CD14-positive monocyte (primary cell): Measurements from ENCODE around the gene SNX13. TPM values are rescaled to one million over a fixed set of nuclear protein-coding genes. Genes with fewer than 3 reads are reported as not detected.

Experiments
- DNase-seq, 3 donors: peaks; one replicate each; pipeline ENCODE4 v3.0.0-alpha.2; 2011 to 2022
- H2AFZ ChIP-seq: 2 replicates; pipeline ENCODE4 v1.6.0; 2012; ENCODE audit warnings: mild to moderate bottlenecking, low read depth, low read length, inconsistent platforms; ENCODE audit not compliant: insufficient read depth, poor library complexity, severe bottlenecking
- H3K27ac ChIP-seq, 2 donors: 1 replicate in 1 of 2; 2 replicates in 1 of 2; pipeline ENCODE4 v1.5.1; 2012 to 2013; ENCODE audit warnings: low read length in 2 of 2, control low read depth in 1 of 2, inconsistent platforms in 1 of 2, low read depth in 1 of 2, mild to moderate bottlenecking in 1 of 2
- H3K27me3 ChIP-seq, 2 donors: one replicate each; pipeline versions ENCODE4 v1.6.0 to v1.6.1; 2011 to 2013; ENCODE audit warnings: low read length in 2 of 2; ENCODE audit not compliant: control insufficient read depth in 2 of 2, insufficient read depth in 2 of 2
- H3K36me3 ChIP-seq, 2 donors: replicated peaks in 1 of 2; 1 replicate in 1 of 2; 2 replicates in 1 of 2; pipeline versions ENCODE4 v1.5.1 to v1.6.1; 2012 to 2013; ENCODE audit warnings: low read length in 2 of 2, control low read depth in 1 of 2, inconsistent platforms in 1 of 2, mild to moderate bottlenecking in 1 of 2; ENCODE audit not compliant: insufficient read depth in 2 of 2, control insufficient read depth in 1 of 2
- H3K4me1 ChIP-seq, 2 donors: 1 replicate in 1 of 2; 2 replicates in 1 of 2; pipeline versions ENCODE4 v1.5.1 to v1.6.1; 2012 to 2013; ENCODE audit warnings: low read length in 2 of 2, control low read depth in 1 of 2, inconsistent platforms in 1 of 2, mild to moderate bottlenecking in 1 of 2, moderate library complexity in 1 of 2; ENCODE audit not compliant: insufficient read depth in 2 of 2, control insufficient read depth in 1 of 2
- H3K4me2 ChIP-seq: replicated peaks from 2 replicates; pipeline ENCODE3; 2012; ENCODE audit warnings: low read length, moderate library complexity, mild to moderate bottlenecking; ENCODE audit not compliant: poor library complexity, severe bottlenecking; ENCODE audit errors: extremely low read depth
- H3K4me3 ChIP-seq, 3 experiments: fragments of 200-600 bp in 1 of 3; sonication (generic) in 1 of 3; replicated peaks in 1 of 3; 1 replicate in 2 of 3; 2 replicates in 1 of 3; pipeline ENCODE4 v1.5.1; 2011 to 2013; ENCODE audit warnings: low read length in 3 of 3, mild to moderate bottlenecking in 3 of 3, control low read depth in 2 of 3, low read depth in 2 of 3, inconsistent platforms in 1 of 3, moderate library complexity in 1 of 3
- H3K79me2 ChIP-seq: 2 replicates; pipeline ENCODE4 v1.6.0; 2012; ENCODE audit warnings: mild to moderate bottlenecking, control low read depth, inconsistent platforms, low read length, moderate library complexity; ENCODE audit not compliant: insufficient read depth
- H3K9ac ChIP-seq: 2 replicates; pipeline ENCODE4 v1.6.0; 2017; ENCODE audit warnings: low read length, mild to moderate bottlenecking; ENCODE audit not compliant: insufficient read depth, poor library complexity, severe bottlenecking
- H3K9me3 ChIP-seq, 2 donors: replicated peaks in 1 of 2; 1 replicate in 1 of 2; 2 replicates in 1 of 2; pipeline versions ENCODE4 v1.5.1 to v1.6.1; 2012 to 2013; ENCODE audit warnings: low read length in 2 of 2, control low read depth in 1 of 2; ENCODE audit not compliant: control insufficient read depth in 1 of 2, insufficient read depth in 1 of 2
- H4K20me1 ChIP-seq: 2 replicates; pipeline ENCODE4 v1.6.0; 2012; ENCODE audit warnings: mild to moderate bottlenecking, low read length, control low read depth, moderate library complexity; ENCODE audit not compliant: insufficient read depth
- H3K27ac Mint-ChIP-seq, 7 donors: one replicate each; pipeline ENCODE4 v1.8.0; 2020; ENCODE audit warnings: mild to moderate bottlenecking in 7 of 7, mixed read lengths in 7 of 7, moderate library complexity in 6 of 7, inconsistent platforms in 2 of 7
- H3K27me3 Mint-ChIP-seq, 3 donors: one replicate each; pipeline ENCODE4 v1.8.0; 2021 to 2022; ENCODE audit warnings: low read depth in 3 of 3, mild to moderate bottlenecking in 3 of 3, mixed read lengths in 3 of 3, moderate library complexity in 3 of 3, inconsistent platforms in 1 of 3
- H3K36me3 Mint-ChIP-seq, 2 donors: one replicate each; pipeline ENCODE4 v1.8.0; 2020; ENCODE audit warnings: mixed read lengths in 2 of 2, inconsistent platforms in 1 of 2, mild to moderate bottlenecking in 1 of 2
- H3K4me1 Mint-ChIP-seq: one replicate; pipeline ENCODE4 v1.8.0; 2020; ENCODE audit warnings: mild to moderate bottlenecking, mixed read lengths
- H3K4me3 Mint-ChIP-seq, 2 donors: one replicate each; pipeline ENCODE4 v1.8.0; 2020; ENCODE audit warnings: mild to moderate bottlenecking in 2 of 2, mixed read lengths in 2 of 2, moderate library complexity in 1 of 2
- H3K9me3 Mint-ChIP-seq, 7 donors: one replicate each; pipeline ENCODE4 v1.8.0; 2020 to 2022; ENCODE audit warnings: mixed read lengths in 7 of 7, mild to moderate bottlenecking in 6 of 7, moderate library complexity in 6 of 7, inconsistent platforms in 2 of 7
- CTCF ChIP-seq: fragments of 200-600 bp; IDR thresholded peaks from one replicate; pipeline ENCODE4 v1.8.0; 2022; ENCODE audit warnings: antibody characterized with exemption, mild to moderate bottlenecking
- WGBS: methylation state at CpG from one replicate; pipeline ENCODE4 v1.1.5; 2013; ENCODE audit warnings: missing lambda C conversion rate; ENCODE audit not compliant: insufficient coverage; 5-methylcytosine and 5-hydroxymethylcytosine counted together
- intact Hi-C, 2 donors: fragments of 100-400 bp; cut with micrococcal nuclease; formaldehyde crosslinking; loops; one replicate each; pipeline versions ENCODE4 v1.15.0 to v1.15.1; 2023
- polyA plus RNA-seq, 3 donors: library from polyadenylated mRNA; depleted of rRNA in 1 of 3; unstranded in 2 of 3; stranded (reverse) in 1 of 3; fragments of 300-500 nt in 2 of 3; fragments of >200 nt in 1 of 3; fragmentation: Illumina TruSeq in 2 of 3; gene quantifications; 1 replicate in 2 of 3; 2 replicates in 1 of 3; pipeline ENCODE4 v1.2.3, GENCODE V29; 2012 to 2021

Gene SNX13
- polyA plus RNA-seq, 3 donors = 12.1 to 31.3 (median 17.4) TPM

DNA sequence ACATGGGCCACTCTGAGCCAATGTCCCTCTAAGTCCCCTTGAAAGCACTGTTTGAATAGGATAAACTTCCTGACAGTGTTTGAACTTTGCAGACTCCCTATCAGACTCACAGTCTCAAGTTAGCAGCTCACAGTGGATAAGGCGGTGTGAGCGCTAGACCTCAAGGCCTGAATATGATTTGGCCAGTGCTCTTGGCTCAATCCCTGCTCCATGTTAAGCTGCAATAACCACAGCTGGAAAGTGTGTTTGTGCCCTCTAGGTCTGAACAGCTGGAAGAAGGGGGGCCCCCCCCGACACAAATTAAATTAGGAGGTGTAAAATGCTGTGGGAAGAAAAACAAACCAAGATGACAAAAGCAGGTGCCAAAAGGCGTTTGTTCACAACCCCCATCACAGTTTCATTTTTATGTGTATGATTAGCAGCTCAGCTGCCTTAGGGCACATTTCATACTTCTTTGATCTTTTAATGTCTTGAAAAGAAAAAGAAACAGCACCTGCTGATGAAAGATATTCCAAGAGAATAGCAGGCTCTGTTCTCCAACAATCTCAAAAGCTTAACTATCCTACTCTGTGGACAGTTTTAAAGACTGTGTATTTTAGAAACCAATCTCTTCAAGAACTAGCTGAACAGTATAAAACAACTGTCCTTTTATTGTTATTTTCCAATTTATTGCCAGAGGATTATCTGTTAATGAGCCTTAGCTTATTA, 167.6 kb downstream of the SNX13 start:
- no peak for DNase-seq
- Histone ChIP-seq H3K27me3 (no peaks in the 10 kb centered on the region), H3K9me3 (no peaks in the 10 kb centered on the region), H3K4me2 (peak overlapping the region; percentile 40), H3K4me1 (peaks cover 39 to 43% of the 10 kb centered on the region in 2 donors), H3K36me3 (no peaks in the 10 kb centered on the region), H3K9ac (no peak overlapping the region), H3K4me3 (peak overlapping the region in 1 of 3 experiments; percentile 28), H2AFZ (no peak overlapping the region), H3K79me2 (no peaks in the 10 kb centered on the region), H3K27ac (peak overlapping the region in 1 of 2 donors; percentile 70), H4K20me1 (no peaks in the 10 kb centered on the region)
- intact Hi-C loops = loop anchor here (5.0 to 10.0 kb wide), 2 partner anchors 162 to 165 kb away; no protein-coding TSS in a partner anchor
- WGBS = no CpG with 5 or more reads among the region's 4 CpGs
- H3K9me3 Mint-ChIP-seq = no peaks in the 10 kb centered on the region
- no peaks in the 10 kb centered on the region for H3K27me3 Mint-ChIP-seq
- H3K4me3 Mint-ChIP-seq = no peak overlapping the region
- H3K4me1 Mint-ChIP-seq = peaks cover 42% of the 10 kb centered on the region
- peak overlapping the region; percentile 68 to 91 (median 78) for H3K27ac Mint-ChIP-seq
- no peak for TF ChIP-seq CTCF
- H3K36me3 Mint-ChIP-seq = no peaks in the 10 kb centered on the region

DNA sequence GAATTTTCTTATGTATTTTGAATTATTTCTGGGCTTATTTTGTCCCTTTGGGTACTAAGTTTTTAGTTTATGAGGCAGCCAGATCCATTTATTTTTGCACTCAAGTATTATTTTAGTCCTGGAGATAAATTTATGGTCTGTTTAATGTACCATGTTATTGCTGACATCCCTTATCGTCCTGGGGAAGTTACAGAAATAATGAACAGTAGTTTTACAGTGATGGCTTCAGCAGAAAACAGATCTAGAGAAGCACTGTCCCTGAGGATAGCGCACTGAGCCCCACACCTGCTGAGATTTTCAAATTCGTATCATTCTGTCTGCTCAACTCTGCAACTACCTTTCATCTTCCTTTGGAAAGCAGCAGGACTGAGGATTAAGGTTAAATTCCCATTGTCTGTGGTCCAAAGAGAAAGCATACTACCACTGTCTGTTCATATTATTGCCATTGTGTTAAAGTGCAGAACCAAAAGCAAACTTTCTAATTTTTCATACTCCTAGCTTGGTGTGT, 168.3 kb downstream of the SNX13 start:
- Mint-ChIP-seq H3K4me3 (no peak overlapping the region), H3K27me3 (no peaks in the 10 kb centered on the region), H3K4me1 (peaks cover 42% of the 10 kb centered on the region), H3K36me3 (no peaks in the 10 kb centered on the region), H3K27ac (peak overlapping the region in 5 of 7 donors; percentile 15 to 91 (median 78)), H3K9me3 (no peaks in the 10 kb centered on the region)
- WGBS = 78% methylated on average over 3 of the region's 3 CpGs
- Histone ChIP-seq H3K79me2 (no peaks in the 10 kb centered on the region), H2AFZ (no peak overlapping the region), H3K27ac (peak overlapping the region in 1 of 2 donors; percentile 70), H3K27me3 (no peaks in the 10 kb centered on the region), H3K4me1 (peaks cover 39 to 43% of the 10 kb centered on the region in 2 donors), H3K9ac (no peak overlapping the region), H3K9me3 (no peaks in the 10 kb centered on the region), H4K20me1 (no peaks in the 10 kb centered on the region), H3K4me3 (no peak overlapping the region), H3K4me2 (no peak overlapping the region), H3K36me3 (no peaks in the 10 kb centered on the region)
- intact Hi-C loops = loop anchor here (5.0 to 10.0 kb wide), 2 partner anchors 163 to 165 kb away; no protein-coding TSS in a partner anchor
- DNase-seq = no peak
- no peak for TF ChIP-seq CTCF
